Measurements from ENCODE around the gene LNX1.

GRCh38 chr4:53635697-53636483, 44.6 kb upstream of the LNX1 start:
- TF ChIP-seq CTCF (IDR thresholded peaks at IDR 0.05 in 2 of 3, conservative IDR thresholded peaks at IDR 0.05 in 1 of 3; ENCODE audit: insufficient read depth in 2 of 3, low read depth in 1 of 3, low read length in 3 of 3) (no peak), ZBTB11 (CRISPR knock-in tag; IDR thresholded peaks at IDR 0.05) (no peak), EZH2 (IDR thresholded peaks at IDR 0.05; ENCODE audit: borderline replicate concordance, low read depth, low read length) (no peak), EP300 (IDR thresholded peaks at IDR 0.05; ENCODE audit: low read length) (no peak), REST (IDR thresholded peaks at IDR 0.05; ENCODE audit: borderline replicate concordance) (no peak), REST (CRISPR knock-in tag; IDR thresholded peaks at IDR 0.05; ENCODE audit: low read depth) (no peak)
